ENCODE results near the gene WNT11.

DNA sequence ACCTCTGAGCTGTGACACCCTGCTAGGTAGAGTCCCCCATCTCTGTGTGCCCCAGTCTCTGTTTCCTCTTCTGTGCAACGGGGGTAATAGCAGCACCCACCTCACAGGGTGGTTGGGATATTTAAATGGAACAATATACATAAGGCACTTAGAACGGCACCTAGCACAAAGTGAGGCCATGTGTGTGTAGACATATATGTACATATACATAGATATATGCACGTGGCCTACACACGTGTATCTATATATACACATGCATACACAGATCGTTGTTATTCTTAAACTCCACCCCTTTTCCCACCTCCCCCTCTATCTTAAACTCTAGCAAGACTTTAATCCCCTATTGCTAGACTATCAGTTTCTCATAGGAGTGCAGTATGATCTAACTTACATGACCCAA, 2.4 kb downstream of the WNT11 start:
- TF ChIP-seq, protein P1, sequence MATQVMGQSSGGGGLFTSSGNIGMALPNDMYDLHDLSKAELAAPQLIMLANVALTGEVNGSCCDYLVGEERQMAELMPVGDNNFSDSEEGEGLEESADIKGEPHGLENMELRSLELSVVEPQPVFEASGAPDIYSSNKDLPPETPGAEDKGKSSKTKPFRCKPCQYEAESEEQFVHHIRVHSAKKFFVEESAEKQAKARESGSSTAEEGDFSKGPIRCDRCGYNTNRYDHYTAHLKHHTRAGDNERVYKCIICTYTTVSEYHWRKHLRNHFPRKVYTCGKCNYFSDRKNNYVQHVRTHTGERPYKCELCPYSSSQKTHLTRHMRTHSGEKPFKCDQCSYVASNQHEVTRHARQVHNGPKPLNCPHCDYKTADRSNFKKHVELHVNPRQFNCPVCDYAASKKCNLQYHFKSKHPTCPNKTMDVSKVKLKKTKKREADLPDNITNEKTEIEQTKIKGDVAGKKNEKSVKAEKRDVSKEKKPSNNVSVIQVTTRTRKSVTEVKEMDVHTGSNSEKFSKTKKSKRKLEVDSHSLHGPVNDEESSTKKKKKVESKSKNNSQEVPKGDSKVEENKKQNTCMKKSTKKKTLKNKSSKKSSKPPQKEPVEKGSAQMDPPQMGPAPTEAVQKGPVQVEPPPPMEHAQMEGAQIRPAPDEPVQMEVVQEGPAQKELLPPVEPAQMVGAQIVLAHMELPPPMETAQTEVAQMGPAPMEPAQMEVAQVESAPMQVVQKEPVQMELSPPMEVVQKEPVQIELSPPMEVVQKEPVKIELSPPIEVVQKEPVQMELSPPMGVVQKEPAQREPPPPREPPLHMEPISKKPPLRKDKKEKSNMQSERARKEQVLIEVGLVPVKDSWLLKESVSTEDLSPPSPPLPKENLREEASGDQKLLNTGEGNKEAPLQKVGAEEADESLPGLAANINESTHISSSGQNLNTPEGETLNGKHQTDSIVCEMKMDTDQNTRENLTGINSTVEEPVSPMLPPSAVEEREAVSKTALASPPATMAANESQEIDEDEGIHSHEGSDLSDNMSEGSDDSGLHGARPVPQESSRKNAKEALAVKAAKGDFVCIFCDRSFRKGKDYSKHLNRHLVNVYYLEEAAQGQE (IDR thresholded peaks at IDR 0.05; ENCODE audit: insufficient read depth in 1 of 2, low read depth in 2 of 2, low read length in 2 of 2), result no peak
- TF ChIP-seq FOXP2 (optimal IDR thresholded peaks at IDR 0.05; ENCODE audit: borderline replicate concordance, extremely low read depth, extremely low read length, insufficient read depth) (no peak), TAF1 (IDR thresholded peaks at IDR 0.05; ENCODE audit: borderline replicate concordance, insufficient read depth, low read length) (no peak), SIN3A (IDR thresholded peaks at IDR 0.05; ENCODE audit: borderline replicate concordance, insufficient read depth, low read length) (no peak)

Data from PFSK-1 (cell line).